Thyroid gland (tissue), 4 donors: Measurements from ENCODE around the gene GLT8D2. TPM values are rescaled to one million over a fixed set of nuclear protein-coding genes. Genes with fewer than 3 reads are reported as not detected.

Experiments used
- DNase-seq, 2 donors: peaks; one replicate each; pipeline ENCODE4 v3.0.0-alpha.2; 2019
- H3K27ac ChIP-seq, 3 donors: fragments of 200-600 bp; sonication (generic); 1 replicate in 2 of 3; 2 replicates in 1 of 3; pipeline ENCODE4 v1.5.1; 2016 to 2019; ENCODE audit warnings: mild to moderate bottlenecking in 1 of 3, moderate library complexity in 1 of 3
- H3K27me3 ChIP-seq: fragments of 200-600 bp; sonication (generic); one replicate; pipeline ENCODE4 v1.5.1; 2019
- H3K36me3 ChIP-seq, 2 donors: fragments of 200-600 bp; sonication (generic); one replicate each; pipeline ENCODE4 v1.5.1; 2016 to 2019
- H3K4me1 ChIP-seq, 2 donors: fragments of 200-600 bp; sonication (generic); one replicate each; pipeline ENCODE4 v1.5.1; 2017 to 2019
- H3K4me3 ChIP-seq, 3 donors: fragments of 200-600 bp; sonication (generic); replicated peaks in 1 of 3; 1 replicate in 2 of 3; 2 replicates in 1 of 3; pipeline ENCODE4 v1.5.1; 2016; ENCODE audit warnings: mild to moderate bottlenecking in 1 of 3
- H3K9me3 ChIP-seq: fragments of 200-600 bp; sonication (generic); one replicate; pipeline ENCODE4 v1.5.1; 2017
- CTCF ChIP-seq, 6 experiments: fragments of 200-600 bp in 3 of 6; fragments of 450-650 bp in 3 of 6; sonication (generic) in 3 of 6; IDR thresholded peaks; one replicate each; pipeline ENCODE4 v1.5.1; 2016 to 2019; ENCODE audit warnings: antibody characterized with exemption in 6 of 6, mild to moderate bottlenecking in 2 of 6, inconsistent platforms in 1 of 6, moderate library complexity in 1 of 6
- POLR2A ChIP-seq, 2 donors: fragments of 450-650 bp; IDR thresholded peaks; one replicate each; pipeline ENCODE4 v1.6.1; 2017; ENCODE audit warnings: antibody characterized with exemption in 2 of 2, mild to moderate bottlenecking in 2 of 2, moderate library complexity in 1 of 2
- WGBS, 2 donors: methylation state at CpG; one replicate each; pipeline ENCODE4 v1.1.5; 2017; 5-methylcytosine and 5-hydroxymethylcytosine counted together
- intact Hi-C: fragments of 100-400 bp; cut with DNase I; formaldehyde crosslinking; loops from one replicate; pipeline ENCODE4 v1.15.1; 2023
- total RNA-seq, 4 donors: library from RNA; depleted of rRNA; stranded (reverse); fragments of >200 nt; gene quantifications; one replicate each; pipeline ENCODE4 v1.2.3, GENCODE V29; 2016

Gene GLT8D2
- total RNA-seq, 4 donors from 2014 or later, result 27.7 to 52.0 (median 34.3) TPM

GRCh38 chr12:103966736-103967135 is 83.3 kb downstream of the GLT8D2 start:
- peak overlapping the region in 2 of 3 donors; percentile 61 to 64 for H3K4me3 ChIP-seq
- no peaks in the 10 kb centered on the region for H3K36me3 ChIP-seq
- DNase-seq, result no peak
- WGBS, 2 donors, result 28 to 29% methylated on average over 1 of the region's 1 CpG
- no peaks in the 10 kb centered on the region for H3K27me3 ChIP-seq
- peaks cover 23 to 35% of the 10 kb centered on the region in 2 donors for H3K4me1 ChIP-seq
- intact Hi-C loops, result no loop called here
- H3K9me3 ChIP-seq, result no peaks in the 10 kb centered on the region
- H3K27ac ChIP-seq, result peak overlapping the region; percentile 73 to 95 (median 88)
- TF ChIP-seq CTCF (IDR thresholded peaks at IDR 0.05) (no peak), POLR2A (IDR thresholded peaks at IDR 0.05) (no peak)

- TF ChIP-seq CTCF (IDR thresholded peaks at IDR 0.05) (peak in 3 of 6 experiments; percentile 8 to 24 (median 24)), POLR2A (IDR thresholded peaks at IDR 0.05) (peak in 1 of 2 donors; percentile 86)
- Histone ChIP-seq H3K9me3 (no peaks in the 10 kb centered on the region), H3K36me3 (no peaks in the 10 kb centered on the region), H3K27me3 (no peaks in the 10 kb centered on the region), H3K4me1 (peaks cover 23 to 35% of the 10 kb centered on the region in 2 donors), H3K4me3 (peak within 1 kb of the TSS; percentile 64 to 91 (median 69)), H3K27ac (peak within 1 kb of the TSS; percentile 73 to 95 (median 88))
- WGBS, 2 donors, result 9 to 10% methylated on average over 42 to 44 of the region's 64 CpGs
- intact Hi-C loops, result no loop called here
- peak; percentile 98 for DNase-seq
These were observed 84.1 kb downstream of the GLT8D2 start, which contains the start of gene TDG for GRCh38 chr12:103965590-103966504. TDG (plus strand) TSS chr12:103965872; CDS start chr12:103966038, 166 bp downstream.

GRCh38 chr12:103965255-103965589 is 84.8 kb downstream of the GLT8D2 start:
- Histone ChIP-seq H3K27me3 (no peaks in the 10 kb centered on the region), H3K27ac (peak overlapping the region; percentile 58 to 95 (median 88)), H3K36me3 (no peaks in the 10 kb centered on the region), H3K9me3 (no peaks in the 10 kb centered on the region), H3K4me1 (peaks cover 23 to 35% of the 10 kb centered on the region in 2 donors), H3K4me3 (peak overlapping the region; percentile 64 to 91 (median 69))
- intact Hi-C loops, result no loop called here
- 0% methylated on average over 11 of the region's 11 CpGs for WGBS, 2 donors
- TF ChIP-seq POLR2A (IDR thresholded peaks at IDR 0.05), result no peak
- no peak for TF ChIP-seq CTCF (IDR thresholded peaks at IDR 0.05)
- no peak for DNase-seq

- no peak for TF ChIP-seq POLR2A (IDR thresholded peaks at IDR 0.05)
- TF ChIP-seq CTCF (IDR thresholded peaks at IDR 0.05), result no peak
- no peaks in the 10 kb centered on the region for H3K27me3 ChIP-seq
- 29 to 39% methylated on average over 3 of the region's 3 CpGs for WGBS, 2 donors
- peak overlapping the region in 2 of 3 donors; percentile 64 to 69 for H3K4me3 ChIP-seq
- no peaks in the 10 kb centered on the region for H3K9me3 ChIP-seq
- DNase-seq, result no peak
- intact Hi-C loops, result no loop called here
- H3K27ac ChIP-seq, result peak overlapping the region; percentile 58 to 95 (median 88)
- peaks cover 23 to 35% of the 10 kb centered on the region in 2 donors for H3K4me1 ChIP-seq
- H3K36me3 ChIP-seq, result no peaks in the 10 kb centered on the region
These were observed 85.2 kb downstream of the GLT8D2 start for GRCh38 chr12:103964805-103965204.

- 47 to 55% methylated on average over 1 of the region's 1 CpG for WGBS, 2 donors
- peaks cover 18 to 21% of the 10 kb centered on the region in 2 donors for H3K4me1 ChIP-seq
- no peaks in the 10 kb centered on the region for H3K9me3 ChIP-seq
- no peaks in the 10 kb centered on the region for H3K27me3 ChIP-seq
- H3K4me3 ChIP-seq, result no peak overlapping the region
- intact Hi-C loops, result no loop called here
- H3K36me3 ChIP-seq, result no peaks in the 10 kb centered on the region
- TF ChIP-seq POLR2A (IDR thresholded peaks at IDR 0.05), result no peak
- no peak for TF ChIP-seq CTCF (IDR thresholded peaks at IDR 0.05)
- no peak for DNase-seq
- no peak overlapping the region for H3K27ac ChIP-seq
These were observed 87.5 kb downstream of the GLT8D2 start for GRCh38 chr12:103962493-103962892.
